Measurements from ENCODE around the gene MX1.
A peak's percentile ranks its signal among the peaks of the same experiment; 100 is the strongest.

Gene MX1

DNA sequence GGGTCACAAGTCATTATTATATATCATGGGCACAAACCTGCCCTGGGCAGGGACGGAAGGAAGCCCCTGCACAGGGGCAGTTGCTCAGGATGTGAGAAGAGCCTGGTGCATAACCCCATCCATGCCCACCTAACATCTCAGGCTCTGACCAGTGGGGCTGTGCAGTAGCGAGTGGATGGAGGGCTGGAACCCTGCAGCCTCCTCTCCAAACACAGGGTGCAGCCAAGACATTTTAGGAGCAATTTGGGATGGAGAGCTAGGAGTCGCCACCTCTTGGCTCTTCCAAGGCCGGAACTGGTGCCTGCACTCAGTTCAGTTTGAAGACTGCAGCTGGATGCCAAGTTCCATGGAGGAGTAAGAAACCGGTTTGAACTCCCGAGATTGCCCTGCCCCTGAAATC, 2.8 kb downstream of the MX1 start:
- Mint-ChIP-seq H3K4me3 (peak overlapping the region; percentile 89), H3K27ac (ENCODE audit: low read depth) (no peak overlapping the region), H3K9me3 (no peaks in the 10 kb centered on the region), H3K4me1 (peaks cover 24% of the 10 kb centered on the region), H3K36me3 (ENCODE audit: insufficient read depth) (peaks cover 18% of the 10 kb centered on the region), H3K27me3 (no peaks in the 10 kb centered on the region)
- ATAC-seq (replicated peaks; ENCODE audit: extremely low read depth, poor library complexity, severe bottlenecking) (no peak), DNase-seq (ENCODE audit: low spot score in 2 of 2) (no peak)

DNA sequence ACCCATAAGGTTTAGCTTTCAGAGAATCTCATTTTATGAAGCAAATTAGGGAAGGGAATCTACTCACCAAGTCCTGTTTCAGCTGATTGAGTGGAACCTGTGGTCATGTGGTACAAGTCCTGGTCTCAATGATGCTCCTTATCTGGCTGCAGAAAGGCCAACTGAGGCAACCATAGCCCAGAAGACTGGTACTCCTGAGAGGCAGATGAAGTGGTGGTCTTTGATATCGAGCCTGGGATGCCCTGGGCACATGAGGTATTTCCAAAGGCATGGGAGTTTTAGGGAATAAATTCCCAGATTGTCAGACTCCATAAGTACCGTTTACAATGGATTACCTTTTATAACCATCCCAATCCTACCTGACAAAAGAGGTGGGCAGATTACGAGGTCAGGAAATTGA, 3.3 kb downstream of the MX1 start:
- Mint-ChIP-seq H3K36me3 (ENCODE audit: insufficient read depth) (peaks cover 20% of the 10 kb centered on the region), H3K27ac (ENCODE audit: low read depth) (no peak overlapping the region), H3K27me3 (no peaks in the 10 kb centered on the region), H3K9me3 (no peaks in the 10 kb centered on the region), H3K4me3 (no peak overlapping the region), H3K4me1 (peaks cover 22% of the 10 kb centered on the region)
- no peak for ATAC-seq (replicated peaks; ENCODE audit: extremely low read depth, poor library complexity, severe bottlenecking)
- no peak for DNase-seq (ENCODE audit: low spot score in 2 of 2)

DNA sequence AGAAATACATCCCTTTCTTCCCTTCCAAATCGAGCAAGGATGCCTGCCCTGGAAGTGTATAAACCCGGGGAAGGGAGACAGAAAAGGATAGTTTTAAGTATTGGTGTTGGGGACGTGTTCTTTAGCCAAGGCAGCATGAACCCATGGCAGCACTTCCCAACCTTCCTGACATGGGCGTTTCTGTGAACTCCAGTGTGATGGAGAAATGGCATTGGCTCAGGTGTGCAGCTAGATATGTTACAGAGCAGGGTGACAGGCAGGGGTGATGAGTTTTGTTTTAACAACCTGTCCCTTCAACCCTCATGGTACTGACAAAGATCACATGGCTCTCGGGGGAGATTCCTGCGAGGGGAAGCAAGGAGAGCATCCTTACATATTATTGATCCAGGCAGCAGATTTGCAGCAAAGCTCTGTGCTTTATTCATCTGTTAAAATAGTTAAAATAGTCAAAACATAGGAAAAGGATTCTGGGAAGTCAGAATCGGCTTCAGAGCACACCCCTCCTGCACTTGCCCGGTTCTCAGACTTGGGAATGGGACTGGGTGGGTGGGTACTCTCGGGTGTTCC, 4.0 kb downstream of the MX1 start:
- Mint-ChIP-seq H3K27me3 (no peaks in the 10 kb centered on the region), H3K4me3 (no peak overlapping the region), H3K27ac (ENCODE audit: low read depth) (no peak overlapping the region), H3K9me3 (no peaks in the 10 kb centered on the region), H3K4me1 (peaks cover 22% of the 10 kb centered on the region), H3K36me3 (ENCODE audit: insufficient read depth) (peaks cover 23% of the 10 kb centered on the region)
- no peak for DNase-seq (ENCODE audit: low spot score in 2 of 2)
- no peak for ATAC-seq (replicated peaks; ENCODE audit: extremely low read depth, poor library complexity, severe bottlenecking)

DNA sequence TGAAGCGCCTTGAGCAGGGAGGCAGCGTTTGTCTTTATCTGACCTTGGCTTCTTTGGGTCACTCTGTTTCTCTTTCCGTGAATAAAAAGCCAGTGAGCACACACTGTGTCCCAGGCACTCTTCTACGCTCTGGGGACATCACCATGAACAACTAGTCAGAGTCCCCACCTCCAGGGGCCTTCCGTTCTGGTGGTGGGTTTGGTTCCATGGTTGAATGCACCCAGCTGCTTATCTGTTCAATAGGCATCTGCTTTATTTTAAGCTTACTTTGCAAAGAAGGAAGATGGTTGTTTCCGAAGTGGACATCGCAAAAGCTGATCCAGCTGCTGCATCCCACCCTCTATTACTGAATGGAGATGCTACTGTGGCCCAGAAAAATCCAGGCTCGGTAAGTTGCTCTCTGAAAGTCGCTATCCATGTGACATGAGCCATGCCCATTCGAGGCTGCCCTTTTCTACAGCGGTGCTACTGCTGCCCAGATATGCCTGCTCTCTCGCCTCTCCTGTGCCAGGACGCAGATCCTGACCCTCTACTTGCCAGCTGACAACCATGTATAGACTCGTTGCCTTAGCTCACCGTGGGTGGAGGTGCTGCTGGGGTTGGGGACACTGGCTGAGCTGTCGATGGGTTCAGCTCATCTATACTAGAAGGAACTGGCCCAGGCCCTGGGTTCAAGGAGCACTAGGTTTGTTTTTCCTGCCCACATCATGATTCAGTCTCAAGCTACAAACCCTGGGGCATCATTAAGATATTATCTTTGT, 5.9 kb downstream of the MX1 start:
- peaks cover 32% of the 10 kb centered on the region for H3K36me3 Mint-ChIP-seq (ENCODE audit: insufficient read depth)
- ATAC-seq (replicated peaks; ENCODE audit: extremely low read depth, poor library complexity, severe bottlenecking), result no peak
- no peak overlapping the region for H3K4me3 Mint-ChIP-seq
- no peak overlapping the region for H3K27ac Mint-ChIP-seq (ENCODE audit: low read depth)
- no peaks in the 10 kb centered on the region for H3K9me3 Mint-ChIP-seq
- H3K4me1 Mint-ChIP-seq, result peaks cover 28% of the 10 kb centered on the region
- no peak for DNase-seq (ENCODE audit: low spot score in 2 of 2)
- no peaks in the 10 kb centered on the region for H3K27me3 Mint-ChIP-seq

DNA sequence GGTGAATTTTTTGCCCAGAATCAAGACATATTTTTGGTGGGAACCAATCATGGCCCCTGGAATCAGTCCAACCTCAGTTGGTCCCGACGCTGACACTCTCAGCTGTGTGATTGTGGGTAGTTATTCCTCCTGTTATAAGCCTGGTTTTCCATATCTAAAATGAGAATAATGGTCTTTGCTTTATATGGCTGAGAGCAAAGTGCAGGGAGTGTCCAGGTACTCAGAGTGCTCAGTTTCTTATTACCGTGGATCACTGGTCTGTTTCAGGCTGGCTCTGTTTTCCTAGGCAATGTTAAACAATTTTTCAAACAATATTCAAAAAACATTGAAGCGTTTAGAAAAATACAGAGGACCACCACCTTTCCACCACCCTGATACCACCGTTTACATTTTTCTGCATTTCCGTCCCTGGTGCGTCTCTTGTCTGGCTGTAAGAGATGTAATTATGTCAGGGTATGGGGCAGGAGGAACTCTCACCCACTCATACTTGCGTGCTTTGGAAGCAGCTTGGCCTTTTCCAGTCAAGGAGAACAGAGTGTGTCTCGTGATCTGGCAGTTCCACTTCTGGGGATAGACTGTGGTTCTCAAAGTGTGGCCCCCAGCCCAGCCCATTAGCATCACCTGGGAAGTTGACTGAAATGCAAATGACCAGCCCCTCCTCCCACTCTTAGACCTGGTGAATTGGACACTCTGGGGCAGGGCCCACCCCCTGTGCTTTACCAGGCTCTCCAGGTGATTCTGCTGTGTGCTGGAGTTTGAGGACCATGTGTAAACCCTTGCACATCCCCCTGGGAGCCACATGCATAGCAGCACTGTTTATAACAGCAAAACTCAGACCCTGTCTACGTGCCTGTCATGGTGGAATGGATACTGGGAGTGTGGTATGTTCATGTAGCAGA, 6.8 kb downstream of the MX1 start:
- Mint-ChIP-seq H3K4me1 (peaks cover 28% of the 10 kb centered on the region), H3K9me3 (no peaks in the 10 kb centered on the region), H3K4me3 (no peak overlapping the region), H3K27ac (ENCODE audit: low read depth) (no peak overlapping the region), H3K27me3 (no peaks in the 10 kb centered on the region), H3K36me3 (ENCODE audit: insufficient read depth) (peaks cover 32% of the 10 kb centered on the region)
- DNase-seq (ENCODE audit: low spot score in 2 of 2) (no peak), ATAC-seq (replicated peaks; ENCODE audit: extremely low read depth, poor library complexity, severe bottlenecking) (no peak)

DNA sequence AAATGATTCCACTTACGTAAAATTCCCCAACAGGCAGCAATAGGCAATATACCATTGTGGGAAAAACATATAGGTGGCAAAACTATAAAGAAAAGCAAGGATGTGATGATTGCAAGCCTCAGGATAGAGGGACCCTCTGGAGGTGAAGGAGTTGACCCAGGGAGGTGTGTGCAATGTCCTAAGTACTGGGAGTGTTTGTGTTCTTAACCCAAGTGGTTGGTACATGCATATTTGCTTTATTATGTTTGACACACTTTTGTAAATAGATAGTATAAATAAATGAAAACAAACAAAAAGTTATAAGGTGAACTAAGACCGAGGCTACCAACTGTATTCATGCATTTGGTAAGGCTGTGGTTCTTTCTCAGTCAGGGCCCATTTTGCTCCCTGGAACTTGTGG, 7.5 kb downstream of the MX1 start:
- Mint-ChIP-seq H3K36me3 (ENCODE audit: insufficient read depth) (peaks cover 38% of the 10 kb centered on the region), H3K4me1 (peaks cover 22% of the 10 kb centered on the region), H3K27me3 (no peaks in the 10 kb centered on the region), H3K9me3 (no peaks in the 10 kb centered on the region), H3K27ac (ENCODE audit: low read depth) (no peak overlapping the region), H3K4me3 (no peak overlapping the region)
- DNase-seq (ENCODE audit: low spot score in 2 of 2), result no peak
- ATAC-seq (replicated peaks; ENCODE audit: extremely low read depth, poor library complexity, severe bottlenecking), result no peak

DNA sequence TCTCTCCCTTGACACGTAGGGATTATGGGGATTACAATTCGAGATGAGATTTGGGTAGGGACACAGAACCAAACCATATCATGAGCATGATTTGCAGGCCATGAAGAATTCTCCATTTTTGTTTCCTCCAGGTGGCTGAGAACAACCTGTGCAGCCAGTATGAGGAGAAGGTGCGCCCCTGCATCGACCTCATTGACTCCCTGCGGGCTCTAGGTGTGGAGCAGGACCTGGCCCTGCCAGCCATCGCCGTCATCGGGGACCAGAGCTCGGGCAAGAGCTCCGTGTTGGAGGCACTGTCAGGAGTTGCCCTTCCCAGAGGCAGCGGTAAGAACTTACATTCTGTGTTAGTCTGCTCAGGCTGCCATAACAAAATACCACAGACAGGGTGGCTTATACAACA, 9.7 kb downstream of the MX1 start:
- Mint-ChIP-seq H3K36me3 (ENCODE audit: insufficient read depth) (peaks cover 46% of the 10 kb centered on the region), H3K27ac (ENCODE audit: low read depth) (no peak overlapping the region), H3K27me3 (no peaks in the 10 kb centered on the region), H3K9me3 (no peaks in the 10 kb centered on the region), H3K4me1 (peaks cover 15% of the 10 kb centered on the region), H3K4me3 (no peak overlapping the region)
- DNase-seq (ENCODE audit: low spot score in 2 of 2) (peak in 1 of 2 donors; percentile 1), ATAC-seq (replicated peaks; ENCODE audit: extremely low read depth, poor library complexity, severe bottlenecking) (no peak)

DNA sequence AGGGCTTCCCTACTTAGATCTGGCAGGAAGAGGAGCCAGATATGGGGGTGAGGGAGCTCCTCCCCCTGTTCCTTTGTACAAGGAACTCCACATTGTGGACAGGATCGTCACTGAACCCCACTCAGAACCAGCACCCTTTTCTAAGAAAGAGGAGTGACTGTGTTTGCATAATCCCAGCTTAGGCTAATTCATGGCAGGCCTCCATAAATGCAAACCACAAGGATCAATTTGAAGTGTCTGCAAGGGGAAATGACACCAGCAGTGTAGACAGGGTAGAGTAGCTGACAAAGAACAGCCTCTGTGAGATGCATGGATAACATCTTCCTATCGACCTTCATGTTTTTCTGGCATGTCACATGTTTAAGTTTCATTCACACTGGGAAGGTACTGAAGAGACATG, 11.7 kb downstream of the MX1 start:
- Mint-ChIP-seq H3K9me3 (no peaks in the 10 kb centered on the region), H3K4me1 (peaks cover 15% of the 10 kb centered on the region), H3K27ac (ENCODE audit: low read depth) (no peak overlapping the region), H3K4me3 (no peak overlapping the region), H3K36me3 (ENCODE audit: insufficient read depth) (peaks cover 53% of the 10 kb centered on the region), H3K27me3 (no peaks in the 10 kb centered on the region)
- ATAC-seq (replicated peaks; ENCODE audit: extremely low read depth, poor library complexity, severe bottlenecking), result no peak
- DNase-seq (ENCODE audit: low spot score in 2 of 2), result no peak

DNA sequence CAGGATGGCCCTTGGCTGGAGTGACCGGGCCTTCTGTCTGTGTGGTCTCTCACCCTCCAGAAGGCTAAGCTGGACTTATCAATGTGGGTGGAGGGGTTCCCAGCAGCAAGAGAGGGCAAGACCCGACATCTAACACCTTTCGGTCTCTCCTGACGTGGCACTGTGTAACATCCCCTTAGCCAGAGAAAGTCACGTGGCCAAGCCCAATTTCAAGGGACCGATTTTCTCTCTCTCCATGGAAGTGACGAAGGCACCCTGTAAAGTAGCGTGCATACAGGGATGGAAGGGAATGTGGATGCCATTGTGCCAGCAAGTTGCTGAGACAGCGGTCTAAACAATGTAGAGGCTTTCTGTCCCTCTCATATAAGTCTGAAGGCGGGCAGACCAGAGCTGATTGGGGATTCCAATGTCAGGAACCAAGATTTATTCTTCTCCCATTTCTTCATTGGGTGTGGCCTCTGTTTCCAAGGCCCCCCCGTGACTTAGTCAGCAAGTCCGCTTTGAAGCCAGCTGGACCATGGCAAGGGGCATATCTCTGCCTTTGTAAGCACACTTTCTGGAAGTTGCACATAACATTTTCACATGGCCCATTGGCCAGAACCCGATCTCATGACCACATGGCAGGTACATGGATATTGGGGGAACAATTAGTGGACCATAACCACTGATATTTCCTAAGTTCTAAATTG, 12.5 kb downstream of the MX1 start:
- Mint-ChIP-seq H3K4me3 (no peak overlapping the region), H3K36me3 (ENCODE audit: insufficient read depth) (peaks cover 55% of the 10 kb centered on the region), H3K4me1 (peaks cover 6% of the 10 kb centered on the region), H3K9me3 (no peaks in the 10 kb centered on the region), H3K27ac (ENCODE audit: low read depth) (no peak overlapping the region), H3K27me3 (no peaks in the 10 kb centered on the region)
- DNase-seq (ENCODE audit: low spot score in 2 of 2) (no peak), ATAC-seq (replicated peaks; ENCODE audit: extremely low read depth, poor library complexity, severe bottlenecking) (no peak)

DNA sequence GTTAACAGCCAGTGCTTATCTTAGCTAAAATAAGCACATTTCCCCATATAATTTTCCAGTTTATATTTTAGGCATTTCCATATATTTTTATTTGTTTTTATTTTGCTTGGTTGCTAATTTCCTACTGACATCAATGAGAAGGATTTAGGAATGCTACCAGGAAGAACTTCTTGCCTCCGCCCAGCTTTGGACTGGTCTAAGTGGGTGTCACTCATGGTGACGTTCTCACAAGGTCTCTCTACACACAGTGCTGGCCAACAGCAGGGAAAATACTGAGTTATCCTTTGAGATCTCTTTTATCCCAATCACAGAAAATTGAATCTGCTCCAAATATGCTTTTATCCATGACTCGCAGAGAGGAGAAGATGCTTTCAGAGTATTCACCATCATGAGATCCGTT, 13.2 kb downstream of the MX1 start:
- H3K9me3 Mint-ChIP-seq, result no peaks in the 10 kb centered on the region
- ATAC-seq (replicated peaks; ENCODE audit: extremely low read depth, poor library complexity, severe bottlenecking) (no peak), DNase-seq (ENCODE audit: low spot score in 2 of 2) (no peak)
- H3K4me1 Mint-ChIP-seq, result peaks cover 6% of the 10 kb centered on the region
- no peaks in the 10 kb centered on the region for H3K27me3 Mint-ChIP-seq
- peaks cover 56% of the 10 kb centered on the region for H3K36me3 Mint-ChIP-seq (ENCODE audit: insufficient read depth)
- no peak overlapping the region for H3K4me3 Mint-ChIP-seq
- no peak overlapping the region for H3K27ac Mint-ChIP-seq (ENCODE audit: low read depth)

DNA sequence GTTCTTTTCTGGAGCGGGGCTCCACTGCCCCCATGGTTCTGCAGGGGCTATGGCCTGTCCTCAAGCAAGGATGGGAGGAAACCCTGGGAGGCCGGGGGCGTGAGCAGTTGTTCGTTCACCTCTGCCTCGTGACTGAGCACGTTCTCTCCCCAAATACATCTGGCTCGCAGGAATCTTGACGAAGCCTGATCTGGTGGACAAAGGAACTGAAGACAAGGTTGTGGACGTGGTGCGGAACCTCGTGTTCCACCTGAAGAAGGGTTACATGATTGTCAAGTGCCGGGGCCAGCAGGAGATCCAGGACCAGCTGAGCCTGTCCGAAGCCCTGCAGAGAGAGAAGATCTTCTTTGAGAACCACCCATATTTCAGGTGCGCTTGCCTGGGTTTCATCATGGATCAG, 15.5 kb downstream of the MX1 start:
- no peaks in the 10 kb centered on the region for H3K9me3 Mint-ChIP-seq
- DNase-seq (ENCODE audit: low spot score in 2 of 2) (no peak), ATAC-seq (replicated peaks; ENCODE audit: extremely low read depth, poor library complexity, severe bottlenecking) (no peak)
- no peak overlapping the region for H3K4me3 Mint-ChIP-seq
- H3K27me3 Mint-ChIP-seq, result no peaks in the 10 kb centered on the region
- peaks cover 50% of the 10 kb centered on the region for H3K36me3 Mint-ChIP-seq (ENCODE audit: insufficient read depth)
- H3K27ac Mint-ChIP-seq (ENCODE audit: low read depth), result no peak overlapping the region
- H3K4me1 Mint-ChIP-seq, result peaks cover under 1% of the 10 kb centered on the region

DNA sequence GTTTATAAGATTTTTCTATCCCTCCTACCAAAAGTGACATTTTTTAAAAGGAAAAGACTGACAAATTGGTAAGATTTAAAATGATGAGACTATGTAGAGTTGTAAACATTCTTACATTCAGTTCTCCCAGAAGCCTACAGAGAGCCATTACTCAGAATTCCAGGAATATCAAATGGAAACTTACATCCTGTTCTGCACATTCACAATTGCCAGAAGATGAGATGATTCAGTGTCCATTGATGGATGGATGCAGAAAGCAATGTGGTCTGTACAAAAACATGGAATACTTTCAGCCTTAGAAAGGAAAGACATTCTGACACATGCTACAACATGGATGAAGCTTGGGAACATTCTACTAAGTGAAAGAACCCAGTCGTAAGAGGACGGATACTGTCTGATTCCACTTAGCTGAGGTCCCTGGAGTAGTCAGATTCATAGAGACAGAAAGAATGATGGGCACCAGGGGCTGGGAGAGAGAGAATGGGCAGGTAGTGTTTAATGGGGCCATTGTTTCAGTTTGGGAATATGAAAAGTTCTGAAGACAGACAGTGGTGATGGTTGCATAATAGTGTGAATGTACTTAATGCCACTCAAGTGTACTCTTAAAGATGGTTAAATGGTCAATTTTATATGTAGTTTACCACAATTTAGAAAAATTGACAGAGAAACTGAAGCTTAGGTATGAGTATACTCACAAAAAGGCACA, 16.6 kb downstream of the MX1 start:
- no peak overlapping the region for H3K4me3 Mint-ChIP-seq
- DNase-seq (ENCODE audit: low spot score in 2 of 2) (no peak), ATAC-seq (replicated peaks; ENCODE audit: extremely low read depth, poor library complexity, severe bottlenecking) (no peak)
- no peaks in the 10 kb centered on the region for H3K4me1 Mint-ChIP-seq
- no peaks in the 10 kb centered on the region for H3K27me3 Mint-ChIP-seq
- H3K36me3 Mint-ChIP-seq (ENCODE audit: insufficient read depth), result peaks cover 51% of the 10 kb centered on the region
- H3K27ac Mint-ChIP-seq (ENCODE audit: low read depth), result no peak overlapping the region
- no peaks in the 10 kb centered on the region for H3K9me3 Mint-ChIP-seq

Data from central memory CD8-positive, alpha-beta T cell (primary cell).